ENCODE measurements around the gene ELFN1. TPM values are rescaled to one million over a fixed set of nuclear protein-coding genes. Genes with fewer than 3 reads are reported as not detected.
A peak's percentile ranks its signal among the peaks of the same experiment; 100 is the strongest.

ELFN1 gene
- total RNA-seq, 8 experiments from 2014 or later, result 0.13 to 25.2 (median 8.1) TPM

- 53 to 100% (median 98%) methylated on average over 1 to 8 of the region's 17 CpGs; no CpG with 5 or more reads in 6 of the 10 experiments for WGBS, 10 experiments
- H3K27ac ChIP-seq, result no peak overlapping the region
- peaks cover 2 to 7% of the 10 kb centered on the region in 2 donors for H3K4me1 ChIP-seq (replicated peaks in 1 of 2)
- ATAC-seq (replicated peaks in 6 of 8), result no peak
- H3K4me3 ChIP-seq, result no peak overlapping the region
- in situ Hi-C loops (cut with MboI; ENCODE audit: low pct_unique_long_range_greater_than_20kb in 2 of 9, low sequenced_read_pairs in 9 of 9, unreplicated experiment in 9 of 9), result no loop called here
These were observed 37.9 kb downstream of the ELFN1 start for GRCh38 chr7:1707756-1708595.

GRCh38 chr7:1708596-1709251, 38.6 kb downstream of the ELFN1 start:
- Histone ChIP-seq H3K27ac (no peak overlapping the region), H3K4me1 (replicated peaks in 1 of 2) (peaks cover 10 to 12% of the 10 kb centered on the region in 2 donors), H3K4me3 (no peak overlapping the region)
- no peak for ATAC-seq (replicated peaks in 6 of 8)
- in situ Hi-C loops (cut with MboI; ENCODE audit: low pct_unique_long_range_greater_than_20kb in 2 of 9, low sequenced_read_pairs in 9 of 9, unreplicated experiment in 9 of 9), result no loop called here
- 20 to 100% (median 93%) methylated on average over 1 to 8 of the region's 17 CpGs; no CpG with 5 or more reads in 3 of the 10 experiments for WGBS, 10 experiments

- Histone ChIP-seq H3K27ac (no peak overlapping the region), H3K4me3 (no peak overlapping the region), H3K4me1 (replicated peaks in 1 of 2) (peaks cover 15 to 17% of the 10 kb centered on the region in 2 donors)
- no peak for ATAC-seq (replicated peaks in 6 of 8)
- in situ Hi-C loops (cut with MboI; ENCODE audit: low pct_unique_long_range_greater_than_20kb in 2 of 9, low sequenced_read_pairs in 9 of 9, unreplicated experiment in 9 of 9), result no loop called here
- 63 to 100% (median 94%) methylated on average over 2 to 8 of the region's 10 CpGs; no CpG with 5 or more reads in 2 of the 10 experiments for WGBS, 10 experiments
These were observed 39.2 kb downstream of the ELFN1 start for GRCh38 chr7:1709281-1709680.

- no peak overlapping the region for H3K27ac ChIP-seq
- ATAC-seq (replicated peaks in 6 of 8), result no peak
- peaks cover 17 to 18% of the 10 kb centered on the region in 2 donors for H3K4me1 ChIP-seq (replicated peaks in 1 of 2)
- H3K4me3 ChIP-seq, result no peak overlapping the region
- 20 to 95% (median 75%) methylated on average over 1 to 4 of the region's 4 CpGs; no CpG with 5 or more reads in 1 of the 10 experiments for WGBS, 10 experiments
- in situ Hi-C loops (cut with MboI; ENCODE audit: low pct_unique_long_range_greater_than_20kb in 2 of 9, low sequenced_read_pairs in 9 of 9, unreplicated experiment in 9 of 9), result no loop called here
These were observed 39.8 kb downstream of the ELFN1 start for GRCh38 chr7:1709900-1710299.

GRCh38 chr7:1710936-1711335, 40.9 kb downstream of the ELFN1 start:
- H3K27ac ChIP-seq, result no peak overlapping the region
- H3K4me1 ChIP-seq (replicated peaks in 1 of 2), result peaks cover 20% of the 10 kb centered on the region in 2 donors
- in situ Hi-C loops (cut with MboI; ENCODE audit: low pct_unique_long_range_greater_than_20kb in 2 of 9, low sequenced_read_pairs in 9 of 9, unreplicated experiment in 9 of 9), result no loop called here
- no peak for ATAC-seq (replicated peaks in 6 of 8)
- WGBS, 10 experiments, result 72 to 100% (median 80%) methylated on average over 1 to 2 of the region's 6 CpGs; no CpG with 5 or more reads in 7 of the 10 experiments
- H3K4me3 ChIP-seq, result no peak overlapping the region

- ATAC-seq (replicated peaks in 6 of 8), result peak in 2 of 8 experiments; percentile 1 to 8
These were observed 42.9 kb downstream of the ELFN1 start for GRCh38 chr7:1712907-1713501.

GRCh38 chr7:1713502-1714484, 43.7 kb downstream of the ELFN1 start:
- H3K27ac ChIP-seq, result peak overlapping the region; percentile 61 to 72
- in situ Hi-C loops (cut with MboI; ENCODE audit: low pct_unique_long_range_greater_than_20kb in 2 of 9, low sequenced_read_pairs in 9 of 9, unreplicated experiment in 9 of 9), result no loop called here
- WGBS, 10 experiments, result 47 to 73% (median 54%) methylated on average over 1 to 9 of the region's 33 CpGs; no CpG with 5 or more reads in 6 of the 10 experiments
- no peak overlapping the region for H3K4me3 ChIP-seq
- ATAC-seq (replicated peaks in 6 of 8), result peak in 5 of 8 experiments; percentile 75 to 79 (median 78)
- peaks cover 32 to 34% of the 10 kb centered on the region in 2 donors for H3K4me1 ChIP-seq (replicated peaks in 1 of 2)

More at GRCh38 chr7:1712907-1713501, 42.9 kb downstream of the ELFN1 start:
- no peak overlapping the region for H3K4me3 ChIP-seq
- peaks cover 32 to 34% of the 10 kb centered on the region in 2 donors for H3K4me1 ChIP-seq (replicated peaks in 1 of 2)
- peak overlapping the region in 1 of 2 donors; percentile 70 for H3K27ac ChIP-seq
- in situ Hi-C loops (cut with MboI; ENCODE audit: low pct_unique_long_range_greater_than_20kb in 2 of 9, low sequenced_read_pairs in 9 of 9, unreplicated experiment in 9 of 9), result no loop called here
- WGBS, 10 experiments, result 61 to 100% (median 74%) methylated on average over 1 to 11 of the region's 18 CpGs; no CpG with 5 or more reads in 6 of the 10 experiments

- no peak overlapping the region for H3K27ac ChIP-seq
- ATAC-seq (replicated peaks in 6 of 8), result no peak
- peaks cover 32 to 38% of the 10 kb centered on the region in 2 donors for H3K4me1 ChIP-seq (replicated peaks in 1 of 2)
- no peak overlapping the region for H3K4me3 ChIP-seq
- WGBS, 10 experiments, result 0 to 100% (median 97%) methylated on average over 1 to 6 of the region's 11 CpGs; no CpG with 5 or more reads in 2 of the 10 experiments
- in situ Hi-C loops (cut with MboI; ENCODE audit: low pct_unique_long_range_greater_than_20kb in 2 of 9, low sequenced_read_pairs in 9 of 9, unreplicated experiment in 9 of 9), result no loop called here
These were observed 44.7 kb downstream of the ELFN1 start for GRCh38 chr7:1714583-1715330.

GRCh38 chr7:1715331-1715625, 45.2 kb downstream of the ELFN1 start:
- peaks cover 32 to 38% of the 10 kb centered on the region in 2 donors for H3K4me1 ChIP-seq (replicated peaks in 1 of 2)
- ATAC-seq (replicated peaks in 6 of 8), result no peak
- H3K4me3 ChIP-seq, result no peak overlapping the region
- in situ Hi-C loops (cut with MboI; ENCODE audit: low pct_unique_long_range_greater_than_20kb in 2 of 9, low sequenced_read_pairs in 9 of 9, unreplicated experiment in 9 of 9), result no loop called here
- 100% methylated on average over 2 of the region's 5 CpGs; no CpG with 5 or more reads in 9 of the 10 experiments for WGBS, 10 experiments
- H3K27ac ChIP-seq, result no peak overlapping the region

- ATAC-seq (replicated peaks in 6 of 8), result peak in 3 of 8 experiments; percentile 35 to 52 (median 45)
- WGBS, 10 experiments, result 0 to 100% (median 80%) methylated on average over 1 to 5 of the region's 6 CpGs; no CpG with 5 or more reads in 3 of the 10 experiments
- Histone ChIP-seq H3K27ac (peak overlapping the region in 1 of 2 donors; percentile 77), H3K4me3 (no peak overlapping the region), H3K4me1 (replicated peaks in 1 of 2) (peaks cover 32 to 38% of the 10 kb centered on the region in 2 donors)
- in situ Hi-C loops (cut with MboI; ENCODE audit: low pct_unique_long_range_greater_than_20kb in 2 of 9, low sequenced_read_pairs in 9 of 9, unreplicated experiment in 9 of 9), result no loop called here
These were observed 45.6 kb downstream of the ELFN1 start for GRCh38 chr7:1715671-1716074.

GRCh38 chr7:1716263-1717094, 46.4 kb downstream of the ELFN1 start:
- peak in 5 of 8 experiments; percentile 59 to 76 (median 70) for ATAC-seq (replicated peaks in 6 of 8)
- 0 to 50% methylated on average over 1 to 4 of the region's 20 CpGs; no CpG with 5 or more reads in 8 of the 10 experiments for WGBS, 10 experiments
- H3K4me3 ChIP-seq, result no peak overlapping the region
- H3K4me1 ChIP-seq (replicated peaks in 1 of 2), result peaks cover 32 to 38% of the 10 kb centered on the region in 2 donors
- in situ Hi-C loops (cut with MboI; ENCODE audit: low pct_unique_long_range_greater_than_20kb in 2 of 9, low sequenced_read_pairs in 9 of 9, unreplicated experiment in 9 of 9), result no loop called here
- H3K27ac ChIP-seq, result peak overlapping the region; percentile 43 to 77

Data from motor neuron (in vitro differentiated cells).